ENCODE measurements around the gene LEMD3.

DNA sequence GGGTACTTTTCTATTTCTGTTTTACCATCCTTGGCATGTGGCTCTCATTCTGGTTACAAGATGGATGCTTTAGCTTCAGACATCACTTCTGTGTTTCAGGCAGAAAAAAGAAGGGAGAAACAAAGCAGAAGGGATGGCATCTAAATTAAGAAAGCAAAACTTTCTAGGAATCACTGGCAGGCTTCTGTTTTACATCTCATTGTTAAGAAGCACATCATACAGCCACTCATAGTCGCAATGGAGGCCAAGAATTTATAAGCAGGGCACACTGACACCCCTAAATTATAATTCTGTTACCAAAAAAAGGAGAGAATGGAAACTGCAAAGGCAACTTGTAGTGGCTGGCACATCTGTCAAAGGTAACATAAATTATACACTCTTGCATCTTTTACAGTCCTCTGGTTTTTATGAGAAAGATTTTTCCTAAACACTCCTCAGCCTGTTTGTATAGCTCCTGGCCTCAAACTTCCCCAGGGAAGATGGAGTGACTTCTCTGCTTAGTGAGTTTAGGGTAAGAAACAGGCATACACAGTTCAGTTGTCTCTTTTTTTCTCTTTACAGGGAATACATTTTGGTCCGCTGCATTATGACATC, 22.0 kb upstream of the LEMD3 start:
- TF ChIP-seq, protein P1, sequence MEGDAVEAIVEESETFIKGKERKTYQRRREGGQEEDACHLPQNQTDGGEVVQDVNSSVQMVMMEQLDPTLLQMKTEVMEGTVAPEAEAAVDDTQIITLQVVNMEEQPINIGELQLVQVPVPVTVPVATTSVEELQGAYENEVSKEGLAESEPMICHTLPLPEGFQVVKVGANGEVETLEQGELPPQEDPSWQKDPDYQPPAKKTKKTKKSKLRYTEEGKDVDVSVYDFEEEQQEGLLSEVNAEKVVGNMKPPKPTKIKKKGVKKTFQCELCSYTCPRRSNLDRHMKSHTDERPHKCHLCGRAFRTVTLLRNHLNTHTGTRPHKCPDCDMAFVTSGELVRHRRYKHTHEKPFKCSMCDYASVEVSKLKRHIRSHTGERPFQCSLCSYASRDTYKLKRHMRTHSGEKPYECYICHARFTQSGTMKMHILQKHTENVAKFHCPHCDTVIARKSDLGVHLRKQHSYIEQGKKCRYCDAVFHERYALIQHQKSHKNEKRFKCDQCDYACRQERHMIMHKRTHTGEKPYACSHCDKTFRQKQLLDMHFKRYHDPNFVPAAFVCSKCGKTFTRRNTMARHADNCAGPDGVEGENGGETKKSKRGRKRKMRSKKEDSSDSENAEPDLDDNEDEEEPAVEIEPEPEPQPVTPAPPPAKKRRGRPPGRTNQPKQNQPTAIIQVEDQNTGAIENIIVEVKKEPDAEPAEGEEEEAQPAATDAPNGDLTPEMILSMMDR (IDR thresholded peaks at IDR 0.05) = no peak
- TF ChIP-seq POLR2A (IDR thresholded peaks at IDR 0.05) (no peak), POLR2AphosphoS5 (IDR thresholded peaks at IDR 0.05) (no peak)

Data from prostate gland (tissue), 2 donors.